IMR-90 (cell line): ENCODE data around the gene SLC25A25. TPM values are rescaled to one million over a fixed set of nuclear protein-coding genes. Genes with fewer than 3 reads are reported as not detected.
"Not testable (repeated sequence)": the region's sequence is repeated elsewhere in the genome, so short reads cannot be mapped to it uniquely, and the experiment has no call there.

Source experiments
- ATAC-seq: fragments of 200-7000 bp; cut with Tn5 transposase; 2 replicates; pipeline ENCODE4 v1.9.1; 2020; ENCODE audit warnings: low read depth, mild to moderate bottlenecking, moderate library complexity
- BruUV-seq: library from RNA; stranded (reverse); fragments of 400-500 nt; replicated peaks from 2 replicates; lab custom pipeline; 2021; lab: Mats Ljungman, UMichigan
- CTCF ChIA-PET: fragments of 300-600 bp; formaldehyde crosslinking; extraction: SDS; loops from one replicate; lab custom pipeline; 2021; ENCODE audit warnings: antibody characterized with exemption; lab: Yijun Ruan, JAX
- POLR2A ChIA-PET: fragments of 300-600 bp; sonication (Branson Sonifier 250); formaldehyde crosslinking; loops from one replicate; lab custom pipeline; 2022; ENCODE audit warnings: antibody characterized with exemption; ENCODE audit not compliant: unreplicated experiment; lab: Charles Lee
- DNase-seq: peaks from one replicate; pipeline ENCODE4 v3.0.0; 2013
- H2AFZ ChIP-seq: replicated peaks from 2 replicates; pipeline ENCODE3; 2013; ENCODE audit warnings: low read length, mild to moderate bottlenecking; ENCODE audit not compliant: poor library complexity
- H2AK5ac ChIP-seq: 2 replicates; pipeline ENCODE4 v1.6.1; 2013; ENCODE audit warnings: low read depth, low read length, inconsistent platforms
- H2AK9ac ChIP-seq: replicated peaks from 2 replicates; pipeline ENCODE3; 2013; ENCODE audit warnings: mild to moderate bottlenecking, low read depth, low read length, moderate library complexity; ENCODE audit not compliant: poor library complexity
- H2BK120ac ChIP-seq: 2 replicates; pipeline ENCODE4 v1.6.1; 2013; ENCODE audit warnings: low read depth, low read length, inconsistent platforms
- H2BK15ac ChIP-seq: 3 replicates; pipeline ENCODE4 v1.6.1; 2013; ENCODE audit warnings: low read depth, low read length, inconsistent platforms
- H2BK20ac ChIP-seq: 2 replicates; pipeline ENCODE4 v1.6.1; 2013; ENCODE audit warnings: low read depth, mild to moderate bottlenecking, inconsistent platforms, low read length, moderate library complexity
- H2BK5ac ChIP-seq: 2 replicates; pipeline ENCODE4 v1.6.1; 2013; ENCODE audit warnings: mild to moderate bottlenecking, low read depth, low read length, inconsistent platforms; ENCODE audit not compliant: poor library complexity, severe bottlenecking
- H3K14ac ChIP-seq: replicated peaks from 2 replicates; pipeline ENCODE4 v1.6.1; 2013; ENCODE audit warnings: low read depth, low read length, inconsistent platforms
- H3K18ac ChIP-seq: 2 replicates; pipeline ENCODE4 v1.6.1; 2013; ENCODE audit warnings: low read depth, low read length, control low read depth
- H3K23ac ChIP-seq: 2 replicates; pipeline ENCODE4 v1.6.1; 2013; ENCODE audit warnings: low read depth, low read length, inconsistent platforms
- H3K27ac ChIP-seq: 2 replicates; pipeline ENCODE4 v1.5.1; 2013; ENCODE audit warnings: mild to moderate bottlenecking, control low read depth, low read length; ENCODE audit not compliant: insufficient read depth
- H3K27me3 ChIP-seq: 2 replicates; pipeline ENCODE4 v1.6.1; 2013; ENCODE audit warnings: low read length; ENCODE audit not compliant: control insufficient read depth, insufficient read depth
- H3K36me3 ChIP-seq: 2 replicates; pipeline ENCODE4 v1.6.1; 2013; ENCODE audit warnings: low read length, mixed read lengths; ENCODE audit not compliant: control insufficient read depth, insufficient read depth
- H3K4ac ChIP-seq: 2 replicates; pipeline ENCODE4 v1.6.1; 2013; ENCODE audit warnings: low read depth, low read length, inconsistent platforms
- H3K4me1 ChIP-seq: 2 replicates; pipeline ENCODE4 v1.6.1; 2013; ENCODE audit warnings: low read length, mixed read lengths; ENCODE audit not compliant: control insufficient read depth, insufficient read depth
- H3K4me2 ChIP-seq: 2 replicates; pipeline ENCODE4 v1.6.1; 2013; ENCODE audit warnings: low read depth, mild to moderate bottlenecking, control low read depth, low read length, moderate library complexity
- H3K4me3 ChIP-seq: 2 replicates; pipeline ENCODE4 v1.5.1; 2013; ENCODE audit warnings: low read depth, mild to moderate bottlenecking, control low read depth, low read length, moderate library complexity; ENCODE audit not compliant: insufficient read depth
- H3K56ac ChIP-seq: 2 replicates; pipeline ENCODE4 v1.6.1; 2013; ENCODE audit warnings: low read length, inconsistent platforms; ENCODE audit not compliant: insufficient read depth; ENCODE audit errors: extremely low read depth
- H3K79me1 ChIP-seq, 2 experiments: 2 replicates each; pipeline ENCODE4 v1.6.1; 2013; ENCODE audit warnings: low read length in 2 of 2, inconsistent platforms in 1 of 2, low read depth in 1 of 2
- H3K9ac ChIP-seq: 2 replicates; pipeline ENCODE4 v1.6.1; 2013; ENCODE audit warnings: low read depth, low read length, control low read depth
- H3K9me1 ChIP-seq: 2 replicates; pipeline ENCODE4 v1.6.1; 2013; ENCODE audit warnings: low read length, inconsistent platforms; ENCODE audit not compliant: insufficient read depth
- H3K9me3 ChIP-seq: 2 replicates; pipeline ENCODE4 v1.6.1; 2013; ENCODE audit warnings: low read length; ENCODE audit not compliant: control insufficient read depth, insufficient read depth
- H4K20me1 ChIP-seq: 2 replicates; pipeline ENCODE4 v1.6.1; 2013; ENCODE audit warnings: low read length, inconsistent platforms; ENCODE audit not compliant: insufficient read depth
- H4K5ac ChIP-seq: 2 replicates; pipeline ENCODE4 v1.6.1; 2013; ENCODE audit warnings: mild to moderate bottlenecking, low read depth, low read length, control low read depth
- H4K8ac ChIP-seq, 2 experiments: 2 replicates each; pipeline ENCODE4 v1.6.1; 2013; ENCODE audit warnings: low read depth in 2 of 2, low read length in 2 of 2, control low read depth in 1 of 2, inconsistent platforms in 1 of 2
- H4K91ac ChIP-seq: 2 replicates; pipeline ENCODE4 v1.6.1; 2013; ENCODE audit warnings: low read depth, low read length, inconsistent platforms; ENCODE audit not compliant: insufficient read depth
- CEBPB ChIP-seq: IDR thresholded peaks from 2 replicates; pipeline ENCODE4 v1.6.1; 2012; ENCODE audit warnings: low read depth, low read length, improper control_type of control experiment
- CHD1 ChIP-seq: IDR thresholded peaks from 2 replicates; pipeline ENCODE4 v1.6.1; 2012; ENCODE audit warnings: low read depth, low read length, improper control_type of control experiment
- WGBS, 2 experiments: methylation state at CpG; one replicate each; pipeline versions ENCODE4 v1.1.5 to v1.1.7; 2013; ENCODE audit warnings: missing lambda C conversion rate in 2 of 2; ENCODE audit not compliant: insufficient read length in 1 of 2; ENCODE audit errors: extremely low coverage in 2 of 2; 5-methylcytosine and 5-hydroxymethylcytosine counted together
- dilution Hi-C: fragments of 300-500 bp; cut with HindIII; formaldehyde crosslinking; loops from one replicate; pipeline ENCODE4 v1.14.3; 2018; ENCODE audit warnings: low sequenced_read_pairs; ENCODE audit not compliant: unreplicated experiment
- in situ Hi-C: fragments of 300-500 bp; cut with MboI; formaldehyde crosslinking; loops from 3 replicates; pipeline ENCODE4 v1.14.3; 2019; ENCODE audit warnings: low sequenced_read_pairs, inconsistent platforms, mixed read lengths
- intact Hi-C: fragments of 100-400 bp; cut with micrococcal nuclease; formaldehyde crosslinking; loops from 2 replicates; pipeline ENCODE4 v1.10.0; 2022
- polyA plus RNA-seq, 3 experiments: library from polyadenylated mRNA; depleted of rRNA; stranded (reverse); fragments of >200 nt; gene quantifications; 2 replicates each; pipeline ENCODE4 v1.2.3, GENCODE V29; 2012; ENCODE audit warnings: low replicate concordance in 1 of 3
- total RNA-seq: library from RNA; depleted of rRNA; stranded (reverse); fragments of >200 nt; gene quantifications from 2 replicates; pipeline ENCODE4 v1.2.3, GENCODE V29; 2012
- TF ChIP-seq, protein P1 (sequence below): conservative IDR thresholded peaks from 2 replicates; pipeline ENCODE4 v1.5.1; 2012; ENCODE audit warnings: mild to moderate bottlenecking, low read depth, low read length, improper control_type of control experiment

Gene SLC25A25
- total and polyA plus RNA-seq, 2 of the 4 experiments (the other 2 are of a cell fraction) = 14.0 to 17.9 TPM

DNA sequence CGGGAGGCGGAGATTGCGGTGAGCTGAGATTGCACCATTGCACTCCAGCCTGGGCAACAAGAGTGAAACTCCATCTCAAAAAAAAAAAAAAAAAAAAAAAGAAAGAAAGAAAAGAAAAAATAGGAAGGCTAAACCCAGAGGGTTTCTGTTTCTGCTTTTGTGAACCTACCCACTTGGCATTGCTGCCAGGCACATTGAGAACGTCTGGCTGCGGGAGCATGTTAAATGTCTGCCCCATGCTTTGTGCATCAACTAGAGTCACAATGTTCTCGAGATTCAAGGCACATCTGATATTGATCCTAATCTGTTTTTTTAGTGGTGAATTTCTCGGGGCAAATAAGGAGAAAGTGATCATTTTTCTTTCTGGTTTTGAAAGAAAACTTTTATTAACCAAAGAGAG lies 2.8 kb downstream of the SLC25A25 start:
- H3K9ac ChIP-seq = no peak overlapping the region
- H2AK9ac ChIP-seq = no peak overlapping the region
- H3K4me1 ChIP-seq = peaks cover 23% of the 10 kb centered on the region
- no peak overlapping the region; a peak in 1 of 4 replicates for H4K8ac ChIP-seq
- H3K4me3 ChIP-seq = no peak overlapping the region
- 0 out of 2 replicates have a peak overlapping the region, but pooled peaks have one; percentile 23 for H3K14ac ChIP-seq
- POLR2A ChIA-PET = no interaction called here
- intact Hi-C loops = no loop called here
- no peak overlapping the region; the same call in 1 of the 2 replicates for H3K18ac ChIP-seq
- H3K56ac ChIP-seq = no peak overlapping the region
- H4K91ac ChIP-seq = no peak overlapping the region
- no peak overlapping the region for H3K4me2 ChIP-seq
- H2BK15ac ChIP-seq = peak overlapping the region; percentile 61; the same call in 1 of the 3 replicates
- dilution Hi-C loops = no loop called here
- no TSS peak for BruUV-seq
- no peak overlapping the region for H2BK120ac ChIP-seq
- peak overlapping the region; percentile 85; the same call in 1 of the 2 replicates for H2AK5ac ChIP-seq
- peak overlapping the region; percentile 53 for H2BK5ac ChIP-seq
- H3K23ac ChIP-seq = peak overlapping the region; percentile 50; the same call in 1 of the 2 replicates
- no peak overlapping the region for H4K5ac ChIP-seq
- peak overlapping the region; percentile 20 for H3K4ac ChIP-seq
- CTCF ChIA-PET = no interaction called here
- peaks cover 6% of the 10 kb centered on the region; the same call in 1 of the 2 replicates for H3K9me1 ChIP-seq
- no peaks in the 10 kb centered on the region for H3K9me3 ChIP-seq
- WGBS, 2 experiments = no CpG with 5 or more reads among the region's 7 CpGs
- H2AFZ ChIP-seq = no peak overlapping the region
- TF ChIP-seq CHD1 (no peak), CEBPB (no peak)
- TF ChIP-seq, protein P1, sequence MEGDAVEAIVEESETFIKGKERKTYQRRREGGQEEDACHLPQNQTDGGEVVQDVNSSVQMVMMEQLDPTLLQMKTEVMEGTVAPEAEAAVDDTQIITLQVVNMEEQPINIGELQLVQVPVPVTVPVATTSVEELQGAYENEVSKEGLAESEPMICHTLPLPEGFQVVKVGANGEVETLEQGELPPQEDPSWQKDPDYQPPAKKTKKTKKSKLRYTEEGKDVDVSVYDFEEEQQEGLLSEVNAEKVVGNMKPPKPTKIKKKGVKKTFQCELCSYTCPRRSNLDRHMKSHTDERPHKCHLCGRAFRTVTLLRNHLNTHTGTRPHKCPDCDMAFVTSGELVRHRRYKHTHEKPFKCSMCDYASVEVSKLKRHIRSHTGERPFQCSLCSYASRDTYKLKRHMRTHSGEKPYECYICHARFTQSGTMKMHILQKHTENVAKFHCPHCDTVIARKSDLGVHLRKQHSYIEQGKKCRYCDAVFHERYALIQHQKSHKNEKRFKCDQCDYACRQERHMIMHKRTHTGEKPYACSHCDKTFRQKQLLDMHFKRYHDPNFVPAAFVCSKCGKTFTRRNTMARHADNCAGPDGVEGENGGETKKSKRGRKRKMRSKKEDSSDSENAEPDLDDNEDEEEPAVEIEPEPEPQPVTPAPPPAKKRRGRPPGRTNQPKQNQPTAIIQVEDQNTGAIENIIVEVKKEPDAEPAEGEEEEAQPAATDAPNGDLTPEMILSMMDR = no peak
- H2BK20ac ChIP-seq = no peak overlapping the region
- in situ Hi-C loops = no loop called here
- no peak overlapping the region; the same call in 1 of the 2 replicates for H3K27ac ChIP-seq
- ATAC-seq (no peak), DNase-seq (no peak)
- no peaks in the 10 kb centered on the region; the same call in 1 of the 2 replicates for H4K20me1 ChIP-seq
- H3K79me1 ChIP-seq = peaks cover 21 to 58% of the 10 kb centered on the region in 2 experiments
- H3K36me3 ChIP-seq = no peaks in the 10 kb centered on the region
- H3K27me3 ChIP-seq = no peaks in the 10 kb centered on the region

DNA sequence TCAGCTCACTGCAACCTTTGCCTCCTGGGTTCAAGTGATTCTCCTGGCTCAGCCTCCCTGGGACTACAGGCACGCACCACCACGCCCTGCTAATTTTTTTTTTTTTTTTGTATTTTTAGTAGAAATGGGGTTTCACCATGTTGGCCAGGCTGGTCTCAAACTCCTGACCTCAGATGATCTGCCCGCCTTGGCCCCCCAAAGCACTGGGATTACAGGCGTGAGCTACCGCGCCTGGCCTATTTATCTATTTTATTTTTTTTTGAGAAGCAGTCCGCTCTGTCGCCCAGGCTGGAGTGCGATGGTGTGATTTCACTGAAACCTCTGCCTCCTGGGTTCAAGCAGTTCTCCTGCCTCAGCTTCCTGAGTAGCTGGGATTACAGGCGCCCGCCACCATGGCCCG lies 3.4 kb downstream of the SLC25A25 start:
- H3K56ac ChIP-seq, H3K27me3 ChIP-seq, H2AFZ ChIP-seq, H3K4me3 ChIP-seq, BruUV-seq, H3K18ac ChIP-seq, H3K36me3 ChIP-seq, H3K9ac ChIP-seq, H2BK20ac ChIP-seq, CTCF ChIA-PET, in situ Hi-C loops, dilution Hi-C loops, ATAC-seq, H3K9me1 ChIP-seq, intact Hi-C loops, H2BK15ac ChIP-seq, H4K20me1 ChIP-seq, H3K4me2 ChIP-seq, H4K91ac ChIP-seq, DNase-seq, H3K14ac ChIP-seq, H4K5ac ChIP-seq, H2AK9ac ChIP-seq, POLR2A ChIA-PET, H3K9me3 ChIP-seq: not testable (repeated sequence)
- peaks cover 19% of the 10 kb centered on the region for H3K4me1 ChIP-seq
- H3K79me1 ChIP-seq = peaks cover 15 to 52% of the 10 kb centered on the region in 2 experiments
- H2AK5ac ChIP-seq = peak overlapping the region; percentile 36; the same call in 1 of the 2 replicates
- H2BK5ac ChIP-seq = peak overlapping the region; percentile 89
- peak overlapping the region; percentile 58; the same call in 1 of the 2 replicates for H2BK120ac ChIP-seq
- 0 out of 2 replicates have a peak overlapping the region, but pooled peaks have one; percentile 50 for H3K23ac ChIP-seq
- WGBS, 2 experiments = no CpG with 5 or more reads among the region's 12 CpGs
- peak overlapping the region; percentile 76; the same call in 1 of the 2 replicates for H3K4ac ChIP-seq
- H3K27ac ChIP-seq = peak overlapping the region; percentile 77
- H4K8ac ChIP-seq = peak overlapping the region in 1 of 2 experiments; percentile 49; a peak in 3 of 4 replicates
